ENCODE data around the gene GP1BB. TPM values are rescaled to one million over a fixed set of nuclear protein-coding genes. Genes with fewer than 3 reads are reported as not detected.

Gene GP1BB
- total and polyA plus RNA-seq, 2 donors (not counting 3 experiments of a cell fraction or from before 2014, with no cell fraction given): 1.7 to 6.2 TPM

DNA sequence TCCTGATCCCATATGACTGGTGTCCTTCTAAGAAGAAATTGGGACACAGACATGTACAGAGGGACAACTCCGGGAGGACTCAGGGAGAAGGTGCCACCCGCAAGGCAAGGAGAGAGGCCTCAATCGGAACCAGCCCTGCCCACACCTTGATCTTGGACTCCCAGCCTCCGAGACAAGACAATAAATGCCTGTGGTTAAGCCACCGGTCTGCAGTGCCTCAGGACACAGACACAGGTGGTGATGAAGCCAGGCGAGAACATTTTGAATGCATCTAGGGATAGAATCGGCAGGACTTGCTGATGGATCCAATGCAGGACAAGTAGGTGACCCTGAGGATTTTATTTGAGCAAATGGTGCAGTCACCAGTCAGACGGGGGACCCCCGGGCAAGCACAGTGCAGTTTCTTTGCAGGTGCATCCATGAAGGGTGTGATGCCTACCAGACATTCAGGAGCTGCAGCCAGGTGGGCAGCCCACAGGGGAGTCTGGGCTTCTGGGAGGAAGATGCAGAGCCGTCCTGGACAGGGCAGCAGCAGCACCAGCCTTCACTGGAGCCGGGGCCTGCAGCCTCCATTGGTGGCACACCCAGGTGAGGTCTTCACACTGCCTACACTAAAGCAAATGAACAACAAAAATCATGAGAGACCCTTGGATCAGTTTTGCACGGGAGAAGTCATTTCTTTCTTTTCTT, 29.2 kb upstream of the GP1BB start:
- H3K36me3 ChIP-seq (ENCODE audit: control insufficient read depth in 2 of 2, extremely low read depth in 1 of 2, insufficient read depth in 2 of 2, low read length in 2 of 2): no peaks in the 10 kb centered on the region
- no peaks in the 10 kb centered on the region for H3K79me2 ChIP-seq (ENCODE audit: control insufficient read depth, insufficient read depth, low read length)
- no peaks in the 10 kb centered on the region for H3K9me1 ChIP-seq (replicated peaks; ENCODE audit: control insufficient read depth, extremely low read depth, insufficient read depth, low read length)
- no peaks in the 10 kb centered on the region for H3K27me3 ChIP-seq (ENCODE audit: control insufficient read depth in 2 of 2, insufficient read depth in 2 of 2, low read length in 2 of 2)
- POLR2A ChIA-PET: no interaction called here
- H3K4me1 ChIP-seq (ENCODE audit: control insufficient read depth, extremely low read depth, insufficient read depth, low read length): peaks cover 6% of the 10 kb centered on the region
- H3K27ac ChIP-seq (ENCODE audit: insufficient read depth, low read depth, low read length): no peak overlapping the region
- no peak overlapping the region for H2AFZ ChIP-seq (ENCODE audit: low read depth, low read length)
- DNase-seq (ENCODE audit: low read depth, low spot score) (no peak), FAIRE-seq (no peak)
- no TSS peak for BruUV-seq (replicated peaks)
- H3K4me2 ChIP-seq (ENCODE audit: insufficient read depth, low read length): no peak overlapping the region
- CTCF ChIA-PET: interaction anchor here (0.6 kb wide), 1 partner anchor 14 kb away, joined by 3 read pairs; no protein-coding TSS in a partner anchor
- H4K20me1 ChIP-seq (replicated peaks; ENCODE audit: control insufficient read depth, extremely low read depth, insufficient read depth, low read length): no peaks in the 10 kb centered on the region
- no peaks in the 10 kb centered on the region for H3K9me3 ChIP-seq (replicated peaks; ENCODE audit: control insufficient read depth, insufficient read depth, low read length)
- TF ChIP-seq, protein P1, sequence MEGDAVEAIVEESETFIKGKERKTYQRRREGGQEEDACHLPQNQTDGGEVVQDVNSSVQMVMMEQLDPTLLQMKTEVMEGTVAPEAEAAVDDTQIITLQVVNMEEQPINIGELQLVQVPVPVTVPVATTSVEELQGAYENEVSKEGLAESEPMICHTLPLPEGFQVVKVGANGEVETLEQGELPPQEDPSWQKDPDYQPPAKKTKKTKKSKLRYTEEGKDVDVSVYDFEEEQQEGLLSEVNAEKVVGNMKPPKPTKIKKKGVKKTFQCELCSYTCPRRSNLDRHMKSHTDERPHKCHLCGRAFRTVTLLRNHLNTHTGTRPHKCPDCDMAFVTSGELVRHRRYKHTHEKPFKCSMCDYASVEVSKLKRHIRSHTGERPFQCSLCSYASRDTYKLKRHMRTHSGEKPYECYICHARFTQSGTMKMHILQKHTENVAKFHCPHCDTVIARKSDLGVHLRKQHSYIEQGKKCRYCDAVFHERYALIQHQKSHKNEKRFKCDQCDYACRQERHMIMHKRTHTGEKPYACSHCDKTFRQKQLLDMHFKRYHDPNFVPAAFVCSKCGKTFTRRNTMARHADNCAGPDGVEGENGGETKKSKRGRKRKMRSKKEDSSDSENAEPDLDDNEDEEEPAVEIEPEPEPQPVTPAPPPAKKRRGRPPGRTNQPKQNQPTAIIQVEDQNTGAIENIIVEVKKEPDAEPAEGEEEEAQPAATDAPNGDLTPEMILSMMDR (IDR thresholded peaks at IDR 0.05; ENCODE audit: extremely low read depth in 1 of 2, insufficient read depth in 1 of 2, low read depth in 1 of 2, low read length in 2 of 2): no peak
- TF ChIP-seq GATA2 (IDR thresholded peaks at IDR 0.05; ENCODE audit: insufficient read depth, insufficient read length, low read depth, low read length) (no peak), JUN (IDR thresholded peaks at IDR 0.05; ENCODE audit: borderline replicate concordance, insufficient read depth, insufficient read length, low read depth) (no peak), POLR2AphosphoS5 (IDR thresholded peaks at IDR 0.05; ENCODE audit: insufficient read depth, low read depth, low read length) (no peak), POLR2A (IDR thresholded peaks at IDR 0.05; ENCODE audit: low read depth, low read length) (no peak), EZH2 (IDR thresholded peaks at IDR 0.05; ENCODE audit: borderline replicate concordance, low read depth, low read length, severe bottlenecking) (no peak), FOS (IDR thresholded peaks at IDR 0.05; ENCODE audit: borderline replicate concordance, insufficient read depth, low read length) (no peak), MYC (IDR thresholded peaks at IDR 0.05; ENCODE audit: low read depth, low read length) (no peak)
- TF ChIP-seq, protein P2, sequence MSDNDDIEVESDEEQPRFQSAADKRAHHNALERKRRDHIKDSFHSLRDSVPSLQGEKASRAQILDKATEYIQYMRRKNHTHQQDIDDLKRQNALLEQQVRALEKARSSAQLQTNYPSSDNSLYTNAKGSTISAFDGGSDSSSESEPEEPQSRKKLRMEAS (IDR thresholded peaks at IDR 0.05; ENCODE audit: insufficient read depth, insufficient read length): no peak
- intact Hi-C loops (cut with micrococcal nuclease): no loop called here
- no peak overlapping the region for H3K9ac ChIP-seq (replicated peaks; ENCODE audit: extremely low read depth, insufficient read depth, low read length)
- dilution Hi-C loops (cut with MboI; ENCODE audit: extremely low pct_ligation_motif_present, low sequenced_read_pairs): no loop called here
- no peak overlapping the region for H3K4me3 ChIP-seq (replicated peaks in 1 of 3; ENCODE audit: insufficient read depth in 1 of 3, low read depth in 1 of 3, low read length in 3 of 3)

Measured in endothelial cell of umbilical vein (primary cell).